ENCODE results near the gene PDE3A.
A peak's percentile ranks its signal among the peaks of the same experiment; 100 is the strongest.
"Not testable (repeated sequence)": the region's sequence is repeated elsewhere in the genome, so short reads cannot be mapped to it uniquely, and the experiment has no call there.

Gene PDE3A

GRCh38 chr12:20368114-20368650 lies at the start of gene PDE3A:
PDE3A (plus strand) TSS chr12:20368537; CDS start chr12:20369285, 748 bp downstream.
- peak in 9 of 10 donors; percentile 13 to 89 (median 50) for DNase-seq
- intact Hi-C loops (cut with DNase I), result no loop called here

GRCh38 chr12:20319366-20319765 lies 49.0 kb upstream of the PDE3A start:
- intact Hi-C loops (cut with DNase I), result no loop called here
- DNase-seq, result no peak

- DNase-seq, result no peak
- intact Hi-C loops (cut with DNase I), result no loop called here
Observed at GRCh38 chr12:20320552-20320951, 47.8 kb upstream of the PDE3A start.

GRCh38 chr12:20330826-20331505 lies 37.4 kb upstream of the PDE3A start:
- DNase-seq; intact Hi-C loops (cut with DNase I): not testable (repeated sequence)

- intact Hi-C loops (cut with DNase I), result no loop called here
- DNase-seq, result no peak
Observed at GRCh38 chr12:20339060-20339459, 29.3 kb upstream of the PDE3A start.

GRCh38 chr12:20342111-20342510 lies 26.2 kb upstream of the PDE3A start:
- no peak for DNase-seq
- intact Hi-C loops (cut with DNase I), result no loop called here

GRCh38 chr12:20345866-20346265 lies 22.5 kb upstream of the PDE3A start:
- intact Hi-C loops (cut with DNase I), result no loop called here
- no peak for DNase-seq

- DNase-seq, result no peak
- intact Hi-C loops (cut with DNase I), result no loop called here
Observed at GRCh38 chr12:20350026-20350425, 18.3 kb upstream of the PDE3A start.

- DNase-seq, result no peak
- intact Hi-C loops (cut with DNase I), result no loop called here
Observed at GRCh38 chr12:20350495-20350894, 17.8 kb upstream of the PDE3A start.

- intact Hi-C loops (cut with DNase I), result no loop called here
- DNase-seq, result no peak
Observed at GRCh38 chr12:20351406-20351805, 16.9 kb upstream of the PDE3A start.

- DNase-seq, result no peak
- intact Hi-C loops (cut with DNase I), result no loop called here
Observed at GRCh38 chr12:20356048-20356447, 12.3 kb upstream of the PDE3A start.

- intact Hi-C loops (cut with DNase I), result no loop called here
Observed at GRCh38 chr12:20360407-20360806, 7.9 kb upstream of the PDE3A start.

GRCh38 chr12:20361416-20361815 lies 6.9 kb upstream of the PDE3A start:
- DNase-seq, result no peak
- intact Hi-C loops (cut with DNase I), result no loop called here

More at GRCh38 chr12:20360407-20360806, 7.9 kb upstream of the PDE3A start:
- no peak for DNase-seq

GRCh38 chr12:20364501-20364900 lies 3.8 kb upstream of the PDE3A start:
- no peak for DNase-seq
- intact Hi-C loops (cut with DNase I), result no loop called here

GRCh38 chr12:20366776-20367409 lies 1.4 kb upstream of the PDE3A start:
- DNase-seq, result no peak
- intact Hi-C loops (cut with DNase I), result no loop called here

- intact Hi-C loops (cut with DNase I), result no loop called here
Observed at GRCh38 chr12:20367583-20368113, 689 bp upstream of the PDE3A start.

GRCh38 chr12:20368651-20369304 lies 441 bp downstream of the PDE3A start:
- DNase-seq, result peak in 5 of 10 donors; percentile 7 to 62 (median 22)
- intact Hi-C loops (cut with DNase I), result no loop called here

More at GRCh38 chr12:20367583-20368113, 689 bp upstream of the PDE3A start:
- DNase-seq, result no peak

GRCh38 chr12:20369305-20370013 lies 1.1 kb downstream of the PDE3A start:
- intact Hi-C loops (cut with DNase I), result no loop called here
- DNase-seq, result peak in 9 of 10 donors; percentile 19 to 93 (median 35)

GRCh38 chr12:20370014-20370386 lies 1.7 kb downstream of the PDE3A start:
- DNase-seq, result peak in 4 of 10 donors; percentile 8 to 75 (median 56)
- intact Hi-C loops (cut with DNase I), result no loop called here

GRCh38 chr12:20370866-20371519 lies 2.7 kb downstream of the PDE3A start:
- intact Hi-C loops (cut with DNase I), result no loop called here
- DNase-seq, result no peak
